OCI-LY7 (cell line): Measurements from ENCODE around the gene CRYL1.

Experiments
- EZH2phosphoT487 ChIP-seq: fragments of 200-600 bp; sonication (generic); IDR thresholded peaks from 2 replicates; pipeline ENCODE4 v1.6.1; 2018; ENCODE audit warnings: low read depth, borderline replicate concordance, mild to moderate bottlenecking, mixed run types, antibody characterized with exemption, low read length, moderate library complexity, mixed read lengths
- TF ChIP-seq, protein P1 (sequence below): fragments of 200-600 bp; sonication (generic); conservative IDR thresholded peaks from 2 replicates; pipeline ENCODE4 v1.5.1; 2014; ENCODE audit warnings: mild to moderate bottlenecking, antibody characterized with exemption, low read length, moderate library complexity, mixed read lengths

DNA sequence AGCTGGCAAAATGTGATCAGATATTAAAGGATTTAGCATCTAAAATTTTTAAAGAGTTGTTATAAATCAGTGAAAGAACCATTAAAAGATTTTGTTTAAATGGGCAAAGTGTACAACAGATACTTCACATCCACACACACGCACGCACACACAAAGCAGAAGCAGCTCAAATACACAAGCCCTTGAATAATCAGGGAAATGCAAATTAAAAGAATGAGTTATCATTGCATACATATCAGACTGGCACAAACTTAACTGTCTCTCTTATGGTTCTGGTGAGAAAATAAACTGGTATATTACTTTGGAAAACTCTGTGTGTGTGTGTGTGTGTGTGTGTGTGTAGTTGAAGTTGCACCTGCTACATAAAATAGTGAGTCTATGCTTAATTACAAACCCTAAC, 59.3 kb downstream of the CRYL1 start:
- TF ChIP-seq, protein P1, sequence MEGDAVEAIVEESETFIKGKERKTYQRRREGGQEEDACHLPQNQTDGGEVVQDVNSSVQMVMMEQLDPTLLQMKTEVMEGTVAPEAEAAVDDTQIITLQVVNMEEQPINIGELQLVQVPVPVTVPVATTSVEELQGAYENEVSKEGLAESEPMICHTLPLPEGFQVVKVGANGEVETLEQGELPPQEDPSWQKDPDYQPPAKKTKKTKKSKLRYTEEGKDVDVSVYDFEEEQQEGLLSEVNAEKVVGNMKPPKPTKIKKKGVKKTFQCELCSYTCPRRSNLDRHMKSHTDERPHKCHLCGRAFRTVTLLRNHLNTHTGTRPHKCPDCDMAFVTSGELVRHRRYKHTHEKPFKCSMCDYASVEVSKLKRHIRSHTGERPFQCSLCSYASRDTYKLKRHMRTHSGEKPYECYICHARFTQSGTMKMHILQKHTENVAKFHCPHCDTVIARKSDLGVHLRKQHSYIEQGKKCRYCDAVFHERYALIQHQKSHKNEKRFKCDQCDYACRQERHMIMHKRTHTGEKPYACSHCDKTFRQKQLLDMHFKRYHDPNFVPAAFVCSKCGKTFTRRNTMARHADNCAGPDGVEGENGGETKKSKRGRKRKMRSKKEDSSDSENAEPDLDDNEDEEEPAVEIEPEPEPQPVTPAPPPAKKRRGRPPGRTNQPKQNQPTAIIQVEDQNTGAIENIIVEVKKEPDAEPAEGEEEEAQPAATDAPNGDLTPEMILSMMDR, result no peak
- no peak for TF ChIP-seq EZH2phosphoT487
